NCI-H524 treated with DMSO at 0.1 percent for 48 hours (cell line): ENCODE data around the gene THBS2.
"Not testable (repeated sequence)": the region's sequence is repeated elsewhere in the genome, so short reads cannot be mapped to it uniquely, and the experiment has no call there.

Experiments
- DNase-seq: peaks from one replicate; lab custom pipeline; 2025; lab: John Stamatoyannopoulos, UW

THBS2 gene

DNA sequence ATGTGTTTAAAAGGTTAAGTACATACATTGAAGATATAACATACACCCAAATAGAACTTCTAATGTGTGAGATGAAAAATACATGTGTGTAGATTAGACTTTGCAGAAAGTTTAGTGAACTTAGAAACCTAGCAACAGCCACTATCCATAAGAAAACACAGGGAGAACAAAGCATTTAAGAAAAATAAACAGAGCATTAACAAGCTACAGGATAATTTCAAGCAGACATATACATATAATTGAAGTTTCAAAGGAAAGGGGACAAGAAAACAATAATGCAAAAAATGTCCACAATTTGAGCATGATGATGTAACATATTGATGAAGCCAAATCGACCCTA lies 18.2 kb upstream of the THBS2 start:
- DNase-seq = no peak

DNA sequence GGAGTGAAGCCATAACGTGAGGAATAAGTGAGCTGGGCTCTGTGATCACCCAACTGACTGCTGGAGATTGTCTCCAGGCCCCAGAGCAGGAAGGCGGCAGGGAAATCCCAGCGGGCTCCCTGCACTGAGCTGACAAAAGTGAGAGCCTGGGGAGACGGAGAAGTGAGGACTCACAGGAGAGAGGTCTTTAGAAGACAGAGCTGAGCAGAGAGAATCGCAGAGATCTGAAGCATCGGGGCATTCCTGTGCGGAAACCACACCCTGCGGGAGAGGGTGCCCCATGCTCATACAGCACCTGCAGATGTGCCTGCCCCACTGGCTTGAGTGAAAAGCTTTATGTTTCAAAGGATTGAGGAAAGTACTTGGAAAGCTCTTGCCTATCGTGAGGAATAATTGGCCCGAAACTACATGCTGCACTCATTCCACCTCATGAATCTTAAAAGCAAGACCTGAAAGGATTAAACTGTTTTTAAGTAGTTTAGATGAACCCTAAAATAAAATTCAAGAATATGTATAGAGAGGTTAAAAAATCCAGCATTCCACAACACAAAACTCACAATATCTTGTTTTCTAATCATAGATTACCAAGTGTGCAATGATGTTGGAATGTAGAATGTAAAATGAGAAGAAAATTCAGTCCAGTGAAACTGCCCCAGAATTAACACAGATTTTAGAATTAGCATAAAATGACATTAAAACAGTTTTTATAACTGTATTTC lies 17.7 kb upstream of the THBS2 start:
- DNase-seq = no peak

DNA sequence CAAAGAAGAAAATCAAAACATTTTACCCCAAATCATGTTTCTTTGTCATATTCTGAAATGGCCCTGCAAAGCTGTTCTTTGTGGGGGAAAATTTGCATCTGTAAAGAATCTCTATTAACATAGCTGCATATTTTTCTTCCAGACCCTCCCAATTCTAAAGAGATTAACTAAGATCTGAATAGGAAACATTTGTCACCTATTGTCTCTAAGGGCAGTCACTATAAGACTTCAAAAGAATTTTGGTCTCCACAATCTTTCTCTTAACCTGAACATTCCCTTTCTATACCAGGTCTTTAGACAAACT lies 16.4 kb upstream of the THBS2 start:
- not testable (repeated sequence) for DNase-seq

GRCh38 chr6:169269180-169270076 lies 15.8 kb upstream of the THBS2 start:
- no peak for DNase-seq

GRCh38 chr6:169268276-169268675 lies 14.6 kb upstream of the THBS2 start:
- no peak for DNase-seq

DNA sequence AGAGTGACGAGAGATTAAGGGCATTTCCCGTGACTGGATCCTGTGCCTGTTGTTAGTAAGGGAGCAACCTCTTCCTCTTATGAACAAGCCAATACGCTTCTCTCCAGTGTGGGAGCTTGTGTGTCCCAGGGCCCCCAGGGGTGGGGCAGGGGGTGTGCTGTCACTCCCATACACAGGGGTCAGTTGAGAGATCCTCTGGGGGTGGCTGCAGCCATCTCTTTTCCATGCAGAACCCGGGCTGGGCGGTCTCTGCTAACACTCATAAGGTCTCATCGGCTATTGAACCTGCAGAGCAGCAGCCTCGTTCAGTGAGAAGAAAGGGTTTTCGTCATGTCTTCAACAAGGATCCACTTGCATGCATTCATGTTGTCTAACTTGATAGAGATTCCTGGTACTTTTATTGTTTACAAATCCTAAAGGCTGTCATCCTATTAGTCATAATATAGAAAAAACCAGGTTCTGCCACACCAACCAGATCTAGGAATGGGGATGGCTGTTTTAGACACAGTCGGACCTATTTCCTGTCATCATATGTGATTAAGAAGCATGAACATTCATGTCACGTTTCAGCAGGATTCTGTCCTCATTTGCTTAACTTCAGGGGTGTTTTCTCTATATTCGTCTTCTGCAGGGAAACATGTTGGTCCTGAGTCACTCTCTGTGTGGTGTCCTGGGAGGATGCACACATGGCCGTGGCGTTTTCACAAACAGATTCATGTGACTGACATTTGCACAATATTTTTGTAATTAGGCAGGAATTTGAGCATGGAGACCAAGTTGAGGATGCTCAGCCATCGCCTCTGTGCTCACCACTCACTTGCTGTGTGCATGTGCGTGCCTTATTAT lies 13.3 kb upstream of the THBS2 start:
- DNase-seq = no peak

- DNase-seq = no peak
Measured at GRCh38 chr6:169266261-169266660, 12.6 kb upstream of the THBS2 start.

DNA sequence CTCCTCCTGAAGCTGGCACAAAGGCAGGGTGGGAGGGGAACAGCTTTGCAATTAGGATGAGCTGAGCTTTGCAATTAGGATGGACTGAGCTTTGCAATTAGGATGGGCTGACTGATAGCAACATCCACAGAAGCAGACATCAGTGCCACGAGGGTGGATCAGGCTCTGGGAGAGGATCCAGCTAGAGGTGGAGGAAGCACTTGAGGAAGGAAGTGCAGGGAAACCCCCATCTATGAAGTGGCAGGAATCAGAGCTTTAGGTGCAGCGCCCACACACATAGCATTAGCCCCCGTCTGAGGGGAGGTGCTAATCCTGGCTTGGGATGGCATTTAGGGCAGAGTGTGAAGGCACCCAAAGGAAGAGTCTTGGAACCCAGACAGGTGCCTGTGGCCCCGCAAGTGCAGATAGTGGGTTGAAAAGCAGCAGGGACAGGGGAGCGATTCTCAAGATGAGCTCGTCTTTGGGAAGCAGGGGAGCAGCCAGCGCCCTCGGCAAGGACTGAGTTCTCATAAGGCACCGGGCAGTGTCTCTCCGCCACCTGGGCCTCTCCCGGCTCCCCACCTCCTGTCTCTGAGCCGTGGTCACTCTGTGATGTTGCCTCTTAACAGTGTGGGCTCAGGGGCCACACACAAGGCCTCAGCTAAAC lies 12.0 kb upstream of the THBS2 start:
- no peak for DNase-seq

DNA sequence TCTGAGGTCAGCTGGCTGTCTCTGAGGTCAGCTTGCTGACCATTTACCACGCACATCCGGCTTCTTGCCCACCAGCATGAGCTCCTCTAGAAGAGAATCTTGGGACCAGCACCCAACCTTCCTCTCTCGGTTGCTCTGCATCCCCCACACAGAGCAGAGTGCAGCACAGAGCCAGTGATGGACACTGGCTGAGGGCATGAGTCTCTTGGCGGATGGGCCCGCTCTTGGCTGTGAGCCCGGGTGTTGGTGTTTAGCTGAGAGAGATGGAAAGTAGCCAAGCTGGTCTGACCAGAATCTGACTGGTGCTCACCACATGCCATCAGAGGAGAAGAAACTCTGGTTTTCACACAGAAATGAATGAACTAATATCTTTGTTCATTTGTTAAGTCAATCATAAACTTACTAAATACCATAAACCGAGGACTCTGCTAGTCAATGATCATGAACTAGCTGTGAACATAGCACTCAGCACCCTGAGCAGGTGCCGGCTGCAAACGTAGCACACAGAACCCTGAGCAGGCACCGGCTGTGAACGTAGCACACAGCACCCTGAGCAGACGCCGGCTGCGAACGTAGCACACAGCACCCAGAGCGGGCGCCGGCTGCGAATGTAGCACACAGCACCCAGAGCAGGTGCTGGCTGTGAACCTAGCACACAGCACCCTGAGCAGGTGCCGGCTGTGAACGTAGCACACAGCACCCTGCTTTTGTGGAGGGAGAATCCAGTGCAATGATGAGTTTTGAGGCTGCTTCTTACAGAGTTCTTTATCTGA lies 10.4 kb upstream of the THBS2 start:
- DNase-seq = no peak

- no peak for DNase-seq
Measured at GRCh38 chr6:169263374-169263773, 9.7 kb upstream of the THBS2 start.

GRCh38 chr6:169262602-169263001 lies 9.0 kb upstream of the THBS2 start:
- DNase-seq = not testable (repeated sequence)

GRCh38 chr6:169256518-169256917 lies 2.9 kb upstream of the THBS2 start:
- no peak for DNase-seq

- no peak for DNase-seq
Measured at GRCh38 chr6:169256061-169256460, 2.4 kb upstream of the THBS2 start.

DNA sequence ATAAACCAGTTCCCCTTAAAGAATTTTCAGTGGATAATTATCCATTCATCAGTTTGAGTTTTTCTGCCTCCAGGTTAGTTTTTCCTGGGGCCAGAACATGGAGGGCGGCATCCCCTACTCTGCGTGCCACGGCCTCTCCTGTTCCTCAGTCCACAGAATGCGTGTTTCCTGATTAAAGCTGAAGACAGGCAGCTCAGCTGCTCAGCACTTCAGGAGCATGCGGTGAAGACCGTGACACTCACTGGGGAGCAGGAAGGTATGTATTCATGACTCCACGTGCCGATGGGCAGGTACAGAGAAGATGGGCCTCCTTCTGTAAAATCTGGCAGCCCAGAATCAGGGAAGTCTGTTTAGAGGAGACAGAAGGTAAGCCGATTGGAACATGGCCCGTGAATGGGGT lies 2.0 kb upstream of the THBS2 start:
- no peak for DNase-seq

GRCh38 chr6:169254456-169255316 lies 1.0 kb upstream of the THBS2 start:
- DNase-seq = no peak

DNA sequence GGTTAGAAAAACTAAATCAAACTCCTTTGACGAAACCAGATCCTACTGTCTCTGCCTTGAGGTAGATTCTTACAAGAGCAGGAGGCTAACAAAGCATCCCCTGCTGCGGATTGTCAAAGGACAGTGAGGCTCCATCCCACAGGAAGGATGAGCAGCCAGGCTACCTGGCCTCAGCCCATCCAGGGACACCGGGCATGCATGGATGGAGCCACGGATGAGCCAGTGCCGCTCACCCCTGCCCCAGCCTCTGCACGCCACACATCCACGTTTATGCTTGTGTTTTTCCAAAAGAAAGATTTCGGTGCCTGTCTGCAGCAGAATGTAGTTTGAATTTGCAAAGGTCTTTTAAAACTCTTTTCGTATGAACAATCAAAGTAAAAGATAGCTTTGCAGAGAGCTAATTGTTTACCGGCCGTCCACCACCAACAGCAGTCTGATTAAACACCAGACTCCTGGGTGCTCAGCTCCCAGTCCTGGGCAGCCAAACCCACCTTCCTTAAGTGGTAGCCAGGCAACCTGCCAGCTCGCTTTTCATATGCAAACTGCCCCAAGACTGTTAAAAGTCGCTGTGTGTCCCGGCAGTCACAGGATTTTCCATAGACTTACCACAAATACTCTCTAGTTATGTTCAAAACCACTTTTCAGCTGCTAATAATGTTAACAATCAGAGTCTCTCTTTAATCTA lies 999 bp downstream of the THBS2 start:
- no peak for DNase-seq

DNA sequence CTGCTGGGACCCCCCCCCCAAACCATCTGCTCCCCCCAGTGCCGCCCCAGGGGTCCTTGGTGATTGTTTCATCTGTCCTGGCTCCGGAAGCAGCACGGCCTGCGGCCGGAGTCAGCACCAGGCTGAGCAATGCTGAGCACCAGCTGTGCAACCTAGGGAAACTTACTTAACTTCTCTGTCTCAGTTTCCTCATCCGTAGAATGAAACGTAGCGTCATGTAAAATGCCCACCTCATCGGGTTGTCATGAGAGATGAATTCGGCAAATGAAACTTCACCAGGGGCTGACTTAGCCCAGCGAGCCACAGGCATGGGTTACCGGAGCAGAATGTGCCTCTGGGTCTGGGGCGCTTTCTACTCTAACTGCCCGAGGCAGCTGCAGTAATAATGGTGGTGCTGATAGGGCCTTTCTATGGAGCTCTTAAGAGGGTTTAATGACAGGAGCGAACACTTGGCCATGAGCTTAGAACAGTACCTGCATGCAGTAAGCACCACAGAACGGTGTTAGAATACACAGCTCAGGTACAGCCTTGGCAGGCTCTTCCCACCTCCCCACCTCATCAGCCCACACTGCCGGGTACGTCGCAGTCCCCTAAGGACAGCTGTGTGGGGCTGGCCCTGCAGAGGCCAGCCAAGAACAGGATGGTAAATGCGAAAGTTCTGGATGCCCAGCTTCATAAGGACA lies 1.7 kb downstream of the THBS2 start:
- DNase-seq = no peak

DNA sequence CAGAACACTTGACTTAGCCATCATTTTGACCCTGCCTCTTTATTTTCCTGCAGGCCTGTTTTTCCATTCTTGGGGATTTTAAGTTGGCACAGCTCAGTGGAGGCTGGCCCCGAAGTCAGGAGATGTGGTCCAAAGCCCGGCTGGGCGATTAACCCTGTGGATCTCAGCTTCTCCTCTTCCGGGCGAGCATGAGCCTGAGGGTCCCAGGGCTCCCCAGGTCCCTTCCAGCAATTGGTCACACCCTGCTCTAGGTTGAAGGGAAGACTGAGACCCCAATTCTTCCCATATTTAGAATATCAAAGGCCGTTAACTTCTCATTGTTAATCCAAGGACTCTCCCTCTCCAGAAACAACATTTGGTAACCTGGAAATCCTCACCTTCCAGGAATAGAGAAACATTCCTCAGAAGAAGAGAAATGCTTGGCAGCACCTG lies 2.3 kb downstream of the THBS2 start:
- no peak for DNase-seq

DNA sequence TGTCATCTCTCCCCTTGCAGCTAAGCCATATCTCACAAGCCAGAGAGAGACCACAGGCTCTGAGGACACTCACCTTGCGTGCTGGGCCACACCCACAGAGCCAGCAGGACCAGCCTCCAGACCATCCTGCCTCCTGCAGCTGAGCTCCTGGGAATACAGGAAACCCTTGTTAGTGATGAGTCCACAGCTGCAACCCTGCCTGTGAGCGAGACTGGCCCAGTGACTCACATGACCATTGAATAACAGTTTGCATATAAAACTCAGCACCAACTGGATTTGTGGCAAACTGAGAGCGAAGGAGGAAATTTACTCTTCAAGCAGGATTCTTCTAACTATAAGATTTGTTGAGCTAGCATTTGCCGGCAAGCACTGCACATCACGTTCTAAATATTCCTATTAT lies 3.0 kb downstream of the THBS2 start:
- no peak for DNase-seq
